SW 1271 (cell line): ENCODE results near the gene FAM162A.
A peak's percentile ranks its signal among the peaks of the same experiment; 100 is the strongest.
"Not testable (repeated sequence)": the region's sequence is repeated elsewhere in the genome, so short reads cannot be mapped to it uniquely, and the experiment has no call there.

Source experiments
- DNase-seq, 2 experiments: peaks; one replicate each; lab custom pipeline; 2025; lab: John Stamatoyannopoulos, UW

Gene FAM162A

GRCh38 chr3:122421101-122421500, 37.1 kb downstream of the FAM162A start:
- no peak for DNase-seq

- no peak for DNase-seq
These were observed 37.9 kb downstream of the FAM162A start for GRCh38 chr3:122421836-122422235.

- DNase-seq = peak; percentile 9 to 15
These were observed 44.0 kb downstream of the FAM162A start for GRCh38 chr3:122427857-122428471.

- no peak for DNase-seq
These were observed 46.4 kb downstream of the FAM162A start for GRCh38 chr3:122430371-122430770.

GRCh38 chr3:122435950-122436349, 52.0 kb downstream of the FAM162A start:
- DNase-seq = no peak

- DNase-seq = no peak
These were observed 59.1 kb downstream of the FAM162A start for GRCh38 chr3:122443090-122443489.

GRCh38 chr3:122443762-122444490, 59.9 kb downstream of the FAM162A start:
- DNase-seq = not testable (repeated sequence)

GRCh38 chr3:122444491-122444887, 60.5 kb downstream of the FAM162A start:
- DNase-seq = not testable (repeated sequence)

GRCh38 chr3:122448218-122448617, 64.2 kb downstream of the FAM162A start:
- DNase-seq = not testable (repeated sequence)

GRCh38 chr3:122451371-122451770, 67.4 kb downstream of the FAM162A start:
- no peak for DNase-seq

GRCh38 chr3:122456074-122456473, 72.1 kb downstream of the FAM162A start:
- DNase-seq = no peak

GRCh38 chr3:122457706-122458105, 73.7 kb downstream of the FAM162A start:
- no peak for DNase-seq

- peak in 1 of 2 experiments; percentile 58 for DNase-seq
These were observed 75.0 kb downstream of the FAM162A start for GRCh38 chr3:122458992-122459391.

GRCh38 chr3:122461806-122462205, 77.8 kb downstream of the FAM162A start:
- no peak for DNase-seq
